Medulla oblongata (tissue), 1 donor: ENCODE results near the gene PKP2.
"Not testable (repeated sequence)": the region's sequence is repeated elsewhere in the genome, so short reads cannot be mapped to it uniquely, and the experiment has no call there.

Experiments
- DNase-seq: peaks from one replicate; pipeline ENCODE4 v3.0.0-alpha.2; 2015; ENCODE audit errors: extremely low spot score

The PKP2 gene

GRCh38 chr12:32861658-32862057 lies 34.9 kb downstream of the PKP2 start:
- DNase-seq = not testable (repeated sequence)

GRCh38 chr12:32860192-32860591 lies 36.4 kb downstream of the PKP2 start:
- no peak for DNase-seq

- DNase-seq = no peak
Measured at GRCh38 chr12:32859389-32859788, 37.2 kb downstream of the PKP2 start.

- DNase-seq = no peak
Measured at GRCh38 chr12:32854716-32855115, 41.9 kb downstream of the PKP2 start.

GRCh38 chr12:32854097-32854496 lies 42.5 kb downstream of the PKP2 start:
- no peak for DNase-seq

GRCh38 chr12:32847287-32847686 lies 49.3 kb downstream of the PKP2 start:
- DNase-seq = no peak

- DNase-seq = no peak
Measured at GRCh38 chr12:32846053-32846452, 50.5 kb downstream of the PKP2 start.

- peak; percentile 4 for DNase-seq
Measured at GRCh38 chr12:32843528-32844095, 53.0 kb downstream of the PKP2 start.

GRCh38 chr12:32841061-32841460 lies 55.5 kb downstream of the PKP2 start:
- no peak for DNase-seq

- DNase-seq = no peak
Measured at GRCh38 chr12:32839828-32840227, 56.7 kb downstream of the PKP2 start.

GRCh38 chr12:32837974-32838373 lies 58.6 kb downstream of the PKP2 start:
- no peak for DNase-seq

GRCh38 chr12:32836710-32837109 lies 59.9 kb downstream of the PKP2 start:
- no peak for DNase-seq

- DNase-seq = no peak
Measured at GRCh38 chr12:32834122-32834521, 62.5 kb downstream of the PKP2 start.

GRCh38 chr12:32828552-32828951 lies 68.0 kb downstream of the PKP2 start:
- no peak for DNase-seq

GRCh38 chr12:32828120-32828519 lies 68.5 kb downstream of the PKP2 start:
- no peak for DNase-seq

- DNase-seq = no peak
Measured at GRCh38 chr12:32826807-32827412, 69.7 kb downstream of the PKP2 start.

- DNase-seq = no peak
Measured at GRCh38 chr12:32824596-32824995, 72.0 kb downstream of the PKP2 start.

GRCh38 chr12:32822344-32822743 lies 74.2 kb downstream of the PKP2 start:
- no peak for DNase-seq

- no peak for DNase-seq
Measured at GRCh38 chr12:32821710-32822109, 74.9 kb downstream of the PKP2 start.

GRCh38 chr12:32821293-32821692 lies 75.3 kb downstream of the PKP2 start:
- no peak for DNase-seq

- no peak for DNase-seq
Measured at GRCh38 chr12:32820376-32820931, 76.1 kb downstream of the PKP2 start.

- no peak for DNase-seq
Measured at GRCh38 chr12:32819424-32819823, 77.2 kb downstream of the PKP2 start.

GRCh38 chr12:32811686-32812392 lies 84.7 kb downstream of the PKP2 start:
- DNase-seq = no peak
